A549 (cell line): ENCODE data around the gene INHBE. TPM values are rescaled to one million over a fixed set of nuclear protein-coding genes. Genes with fewer than 3 reads are reported as not detected.
A peak's percentile ranks its signal among the peaks of the same experiment; 100 is the strongest.

Source experiments
- ATAC-seq, 2 experiments: fragments of 200-7000 bp in 1 of 2; fragments of >200 bp in 1 of 2; cut with Nextera tagmentation in 1 of 2; cut with Tn5 transposase in 1 of 2; 3 replicates each; pipeline versions ENCODE4 v1.8.0 to v1.9.1; 2018 to 2020; ENCODE audit warnings: mild to moderate bottlenecking in 1 of 2, moderate library complexity in 1 of 2
- CTCF ChIA-PET: fragments of 300-600 bp; sonication (Branson Sonifier 250); formaldehyde crosslinking; extraction: SDS; loops from one replicate; lab custom pipeline; 2021; ENCODE audit warnings: antibody characterized with exemption, inconsistent platforms; lab: Yijun Ruan, JAX
- POLR2A ChIA-PET: fragments of 350-600 bp; formaldehyde crosslinking; extraction: SDS; loops from one replicate; lab custom pipeline; 2021; ENCODE audit warnings: antibody characterized with exemption, inconsistent platforms; lab: Yijun Ruan, JAX
- DNase-seq, 2 experiments: peaks; one replicate each; pipeline versions ENCODE4 v3.0.0 to v3.0.0-alpha.2; 2011 to 2016; ENCODE audit warnings: low read depth in 1 of 2, low spot score in 1 of 2
- FAIRE-seq: peaks from 2 replicates; lab custom pipeline; 2011; peaks lifted over from hg19 to GRCh38; lab: Jason Lieb, UNC
- H3K27ac ChIP-seq, 2 experiments: fragments of >200 bp; sonication (Bioruptor Twin); formaldehyde crosslinking; 3 replicates each; pipeline ENCODE4 v1.5.1; 2016 to 2017
- H3K4me1 ChIP-seq: fragments of >200 bp; sonication (Bioruptor Twin); formaldehyde crosslinking; 3 replicates; pipeline ENCODE4 v1.6.1; 2016
- H3K4me2 ChIP-seq: fragments of >200 bp; sonication (Bioruptor Twin); formaldehyde crosslinking; 3 replicates; pipeline ENCODE4 v1.6.1; 2016
- H3K4me3 ChIP-seq: fragments of >200 bp; sonication (Bioruptor Twin); formaldehyde crosslinking; 3 replicates; pipeline ENCODE4 v1.5.1; 2016
- H3K9me3 ChIP-seq: fragments of >200 bp; sonication (Bioruptor Twin); formaldehyde crosslinking; 3 replicates; pipeline ENCODE4 v1.6.1; 2016
- CBX2 ChIP-seq: fragments of 200-600 bp; sonication (generic); IDR thresholded peaks from 2 replicates; pipeline ENCODE4 v1.6.1; 2016; ENCODE audit warnings: low read depth, mild to moderate bottlenecking, borderline replicate concordance
- CEBPB ChIP-seq, 2 experiments: fragments of >200 bp in 1 of 2; sonication (Bioruptor Twin) in 1 of 2; formaldehyde crosslinking in 1 of 2; IDR thresholded peaks; 2 replicates each; pipeline ENCODE4 v1.6.1; 2012 to 2016
- CHD2 ChIP-seq: fragments of 150-350 bp; IDR thresholded peaks from 2 replicates; pipeline ENCODE4 v1.6.1; 2014; ENCODE audit warnings: low read length; ENCODE audit not compliant: partially characterized antibody
- ESRRA ChIP-seq: fragments of 150-350 bp; IDR thresholded peaks from 2 replicates; pipeline ENCODE4 v1.6.1; 2014; ENCODE audit warnings: mild to moderate bottlenecking, low read length, borderline replicate concordance
- FOSB ChIP-seq: fragments of 250-450 bp; sonication (Bioruptor Pico); IDR thresholded peaks from 2 replicates; pipeline ENCODE4 v1.5.0; 2020; ENCODE audit warnings: mild to moderate bottlenecking, moderate library complexity
- HDAC2 ChIP-seq: fragments of 200-600 bp; sonication (generic); IDR thresholded peaks from 2 replicates; pipeline ENCODE4 v1.6.1; 2016
- HOXB5 ChIP-seq: fragments of 250-450 bp; sonication (Bioruptor Pico); IDR thresholded peaks from 2 replicates; pipeline ENCODE4 v1.5.0; 2020; ENCODE audit warnings: mild to moderate bottlenecking, moderate library complexity
- JUN ChIP-seq, 2 experiments: fragments of >200 bp; sonication (Bioruptor Twin); formaldehyde crosslinking; IDR thresholded peaks; 2 replicates in 1 of 2; 3 replicates in 1 of 2; pipeline ENCODE4 v1.6.1; 2016 to 2017
- KDM1A ChIP-seq: fragments of 200-600 bp; sonication (generic); IDR thresholded peaks from 2 replicates; pipeline ENCODE4 v1.6.1; 2016; ENCODE audit warnings: low read depth, mild to moderate bottlenecking
- KDM5A ChIP-seq: fragments of 200-600 bp; sonication (generic); IDR thresholded peaks from 2 replicates; pipeline ENCODE4 v1.6.1; 2016; ENCODE audit warnings: antibody characterized with exemption, mild to moderate bottlenecking
- MAFK ChIP-seq: fragments of 450-650 bp; IDR thresholded peaks from 2 replicates; pipeline ENCODE4 v1.6.1; 2014; ENCODE audit not compliant: partially characterized antibody
- MAZ ChIP-seq: fragments of 150-350 bp; IDR thresholded peaks from 2 replicates; pipeline ENCODE4 v1.6.1; 2014; ENCODE audit warnings: antibody characterized with exemption, low read depth, low read length, borderline replicate concordance
- MYC ChIP-seq: IDR thresholded peaks from 2 replicates; pipeline ENCODE4 v1.6.1; 2012; ENCODE audit warnings: mild to moderate bottlenecking, inconsistent platforms, low read length, improper control_type of control experiment, borderline replicate concordance
- NPAS2 ChIP-seq: fragments of 250-450 bp; sonication (Bioruptor Pico); IDR thresholded peaks from 2 replicates; pipeline ENCODE4 v1.8.0; 2022; ENCODE audit warnings: mild to moderate bottlenecking, moderate library complexity, borderline replicate concordance
- POLR2A ChIP-seq: IDR thresholded peaks from 2 replicates; pipeline ENCODE4 v1.6.1; 2012; ENCODE audit warnings: mild to moderate bottlenecking, low read length
- POLR2AphosphoS2 ChIP-seq: conservative IDR thresholded peaks from 2 replicates; pipeline ENCODE4 v1.6.1; 2012; ENCODE audit warnings: low read length, improper control_type of control experiment, inconsistent platforms
- RCOR1 ChIP-seq: fragments of 150-350 bp; IDR thresholded peaks from 2 replicates; pipeline ENCODE4 v1.6.1; 2014; ENCODE audit warnings: antibody characterized with exemption, low read length, low read depth
- RNF2 ChIP-seq: fragments of 200-600 bp; sonication (generic); IDR thresholded peaks from 2 replicates; pipeline ENCODE4 v1.6.1; 2016; ENCODE audit warnings: low read depth, mild to moderate bottlenecking, antibody characterized with exemption, moderate library complexity, borderline replicate concordance
- SREBF2 ChIP-seq: fragments of 450-650 bp; IDR thresholded peaks from 2 replicates; pipeline ENCODE4 v1.6.1; 2014; ENCODE audit warnings: mild to moderate bottlenecking, moderate library complexity
- TFCP2L1 ChIP-seq: fragments of 250-450 bp; sonication (Bioruptor Pico); IDR thresholded peaks from 2 replicates; pipeline ENCODE4 v1.5.0; 2021; ENCODE audit warnings: mild to moderate bottlenecking
- ZC3H11A ChIP-seq: fragments of 450-650 bp; IDR thresholded peaks from 2 replicates; pipeline ENCODE4 v1.6.1; 2014; ENCODE audit warnings: antibody characterized with exemption, mild to moderate bottlenecking
- ZNF302 ChIP-seq: fragments of 250-450 bp; sonication (Bioruptor Pico); IDR thresholded peaks from 2 replicates; pipeline ENCODE4 v1.9.0; 2021; ENCODE audit warnings: inconsistent platforms, mild to moderate bottlenecking, moderate library complexity
- ZSCAN20 ChIP-seq: fragments of 250-450 bp; sonication (Bioruptor Pico); IDR thresholded peaks from 2 replicates; pipeline ENCODE4 v1.8.0; 2022; ENCODE audit warnings: mild to moderate bottlenecking, moderate library complexity
- WGBS: methylation state at CpG from one replicate; pipeline ENCODE4 v1.1.6; 2017; ENCODE audit errors: missing lambda C conversion rate; 5-methylcytosine and 5-hydroxymethylcytosine counted together
- polyA plus RNA-seq, 4 experiments: library from polyadenylated mRNA; depleted of rRNA in 3 of 4; stranded (reverse); fragments of >200 nt; fragmentation: RNase III in 1 of 4; extraction: RNeasy Plus Mini Kit Qiagen cat#74134 plus additional on column Dnase treatment in 1 of 4; gene quantifications; 2 replicates in 3 of 4; 3 replicates in 1 of 4; pipeline ENCODE4 v1.2.3, GENCODE V29; 2011 to 2017
- TF ChIP-seq, protein P1 (sequence below): fragments of >200 bp; sonication (Bioruptor Twin); formaldehyde crosslinking; IDR thresholded peaks from 2 replicates; pipeline ENCODE4 v1.6.1; 2016
- TF ChIP-seq, protein P2 (sequence below): fragments of 200-600 bp; sonication (generic); IDR thresholded peaks from 2 replicates; pipeline ENCODE4 v1.6.1; 2016; ENCODE audit warnings: antibody characterized with exemption, mild to moderate bottlenecking, moderate library complexity
- TF ChIP-seq, protein P3 (sequence below): IDR thresholded peaks from 2 replicates; pipeline ENCODE4 v1.6.1; 2012
- TF ChIP-seq, protein P4 (sequence below): IDR thresholded peaks from 2 replicates; pipeline ENCODE4 v1.6.1; 2012; ENCODE audit warnings: low read depth, borderline replicate concordance

The INHBE gene
- polyA plus RNA-seq, 2 of the 4 experiments (the other 2 are of a cell fraction) = 0.74 to 2.4 TPM

DNA sequence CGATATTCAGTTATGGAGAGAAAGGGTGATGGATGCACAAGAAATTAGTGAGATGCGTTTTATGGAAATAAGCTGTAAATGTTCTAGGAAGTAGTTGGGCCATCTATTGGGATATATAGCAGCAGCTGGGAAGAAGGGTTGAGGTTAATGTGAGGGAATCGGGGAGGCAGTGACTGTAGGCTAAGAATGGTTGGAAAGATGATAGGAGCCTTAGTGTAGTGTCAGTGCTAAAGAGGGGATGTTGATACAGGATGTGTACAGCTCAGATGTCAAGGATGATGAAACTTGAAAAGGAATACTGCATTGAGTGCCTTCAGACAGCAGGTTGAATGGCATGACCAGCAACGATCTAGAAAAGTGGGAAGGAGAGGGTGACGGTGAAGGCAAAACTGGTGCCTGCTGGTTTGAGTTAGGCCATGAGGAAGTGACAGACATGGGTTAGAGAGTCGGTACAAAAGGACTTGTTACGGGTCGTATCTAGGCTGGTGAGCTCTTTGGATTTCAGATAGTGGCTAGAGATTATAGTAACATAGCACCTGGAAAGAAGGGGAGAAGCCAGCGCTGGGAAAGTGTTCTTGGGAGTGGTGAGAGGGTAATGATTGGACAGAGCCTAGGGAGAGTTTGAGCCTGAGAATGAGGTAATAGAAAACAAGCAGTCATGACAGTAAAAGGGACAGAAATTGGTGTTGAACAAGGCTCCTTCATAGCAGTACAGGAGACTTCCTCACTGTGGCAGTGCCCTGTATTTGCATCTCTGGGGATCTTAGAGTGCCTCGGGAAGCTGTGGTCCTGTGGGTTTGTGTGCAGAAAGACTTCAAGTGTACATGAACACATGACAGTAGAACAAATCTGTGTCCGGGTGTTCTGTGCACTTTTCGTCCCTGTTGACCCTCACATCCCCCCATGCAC is 42.4 kb downstream of the INHBE start:
- DNase-seq (no peak), FAIRE-seq (no peak), ATAC-seq (peak; percentile 45 to 61; a peak in 3 of 6 replicates)
- Histone ChIP-seq H3K9me3 (no peaks in the 10 kb centered on the region), H3K4me1 (no peaks in the 10 kb centered on the region), H3K4me2 (no peak overlapping the region), H3K27ac (no peak overlapping the region), H3K4me3 (no peak overlapping the region)
- ChIA-PET POLR2A (no interaction called here), CTCF (interaction anchor here (0.8 to 1.2 kb wide), 6 partner anchors 17 to 72 kb away, joined by 3 read pairs; no protein-coding TSS in a partner anchor)
- WGBS = 93% methylated on average over 12 of the region's 12 CpGs
- TF ChIP-seq HOXB5 (no peak), JUN (IDR thresholded peaks at IDR 0.05) (no peak), CHD2 (no peak), KDM5A (no peak), ZSCAN20 (no peak), CEBPB (IDR thresholded peaks at IDR 0.05) (no peak), ZC3H11A (no peak), KDM1A (no peak), ESRRA (no peak)
- TF ChIP-seq, protein P1, sequence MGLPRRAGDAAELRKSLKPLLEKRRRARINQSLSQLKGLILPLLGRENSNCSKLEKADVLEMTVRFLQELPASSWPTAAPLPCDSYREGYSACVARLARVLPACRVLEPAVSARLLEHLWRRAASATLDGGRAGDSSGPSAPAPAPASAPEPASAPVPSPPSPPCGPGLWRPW = no peak

DNA sequence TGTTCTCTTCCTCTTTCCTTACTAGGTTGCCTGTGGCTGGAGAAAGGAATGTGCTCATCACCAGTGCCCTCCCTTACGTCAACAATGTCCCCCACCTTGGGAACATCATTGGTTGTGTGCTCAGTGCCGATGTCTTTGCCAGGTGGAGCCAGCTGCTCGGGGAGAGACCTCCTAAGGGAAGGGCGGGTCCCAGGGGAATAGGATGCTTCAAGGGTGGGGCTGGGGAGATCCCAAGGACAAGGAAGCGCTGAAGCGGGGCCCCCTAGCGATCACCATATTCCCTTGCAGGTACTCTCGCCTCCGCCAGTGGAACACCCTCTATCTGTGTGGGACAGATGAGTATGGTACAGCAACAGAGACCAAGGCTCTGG is 43.0 kb downstream of the INHBE start:
- DNase-seq = no peak
- ChIA-PET POLR2A (no interaction called here), CTCF (interaction anchor here (1.2 kb wide), 2 partner anchors 16 to 19 kb away, joined by 3 read pairs; no protein-coding TSS in a partner anchor)
- Histone ChIP-seq H3K27ac (no peak overlapping the region), H3K4me2 (no peak overlapping the region), H3K4me3 (no peak overlapping the region), H3K9me3 (no peaks in the 10 kb centered on the region), H3K4me1 (no peaks in the 10 kb centered on the region)
- FAIRE-seq = no peak
- peak; percentile 62 to 68; a peak in 5 of 6 replicates for ATAC-seq
- WGBS = 91% methylated on average over 9 of the region's 9 CpGs
- TF ChIP-seq, protein P1 = no peak
- no peak for TF ChIP-seq MAZ
- TF ChIP-seq MAFK = no peak
- TF ChIP-seq HDAC2 = no peak
- TF ChIP-seq POLR2AphosphoS2 = no peak
- TF ChIP-seq CHD2 = no peak

DNA sequence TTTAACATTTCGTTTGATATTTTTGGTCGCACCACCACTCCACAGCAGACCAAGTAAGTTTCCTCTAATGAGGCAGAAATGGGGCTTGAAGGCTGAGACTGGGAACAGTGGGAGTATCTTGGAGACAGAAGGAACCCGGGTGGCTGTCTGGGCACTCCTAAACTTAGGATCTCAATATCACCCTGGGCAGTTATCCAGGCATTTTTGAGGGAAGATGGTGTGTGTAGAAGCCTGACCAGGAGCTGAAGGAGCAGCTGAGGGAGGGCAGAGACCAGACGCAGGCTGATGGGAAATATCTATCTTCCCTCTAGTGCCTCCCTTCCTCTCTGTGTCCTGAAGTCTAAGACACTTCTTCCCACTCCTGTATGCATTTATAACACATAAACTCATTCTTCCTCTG is 43.5 kb downstream of the INHBE start:
- FAIRE-seq (no peak), DNase-seq (no peak), ATAC-seq (no peak)
- Histone ChIP-seq H3K27ac (no peak overlapping the region), H3K4me3 (no peak overlapping the region), H3K4me2 (no peak overlapping the region), H3K4me1 (no peaks in the 10 kb centered on the region), H3K9me3 (no peaks in the 10 kb centered on the region)
- TF ChIP-seq MYC (no peak), CBX2 (no peak), POLR2A (no peak), RCOR1 (no peak), FOSB (CRISPR knock-in tag) (no peak), CHD2 (no peak), ZC3H11A (no peak), KDM5A (no peak), NPAS2 (CRISPR knock-in tag) (no peak), POLR2AphosphoS2 (no peak), HOXB5 (no peak), MAFK (no peak), TFCP2L1 (no peak), SREBF2 (no peak), ZNF302 (CRISPR knock-in tag) (no peak), RNF2 (no peak)
- TF ChIP-seq, protein P2, sequence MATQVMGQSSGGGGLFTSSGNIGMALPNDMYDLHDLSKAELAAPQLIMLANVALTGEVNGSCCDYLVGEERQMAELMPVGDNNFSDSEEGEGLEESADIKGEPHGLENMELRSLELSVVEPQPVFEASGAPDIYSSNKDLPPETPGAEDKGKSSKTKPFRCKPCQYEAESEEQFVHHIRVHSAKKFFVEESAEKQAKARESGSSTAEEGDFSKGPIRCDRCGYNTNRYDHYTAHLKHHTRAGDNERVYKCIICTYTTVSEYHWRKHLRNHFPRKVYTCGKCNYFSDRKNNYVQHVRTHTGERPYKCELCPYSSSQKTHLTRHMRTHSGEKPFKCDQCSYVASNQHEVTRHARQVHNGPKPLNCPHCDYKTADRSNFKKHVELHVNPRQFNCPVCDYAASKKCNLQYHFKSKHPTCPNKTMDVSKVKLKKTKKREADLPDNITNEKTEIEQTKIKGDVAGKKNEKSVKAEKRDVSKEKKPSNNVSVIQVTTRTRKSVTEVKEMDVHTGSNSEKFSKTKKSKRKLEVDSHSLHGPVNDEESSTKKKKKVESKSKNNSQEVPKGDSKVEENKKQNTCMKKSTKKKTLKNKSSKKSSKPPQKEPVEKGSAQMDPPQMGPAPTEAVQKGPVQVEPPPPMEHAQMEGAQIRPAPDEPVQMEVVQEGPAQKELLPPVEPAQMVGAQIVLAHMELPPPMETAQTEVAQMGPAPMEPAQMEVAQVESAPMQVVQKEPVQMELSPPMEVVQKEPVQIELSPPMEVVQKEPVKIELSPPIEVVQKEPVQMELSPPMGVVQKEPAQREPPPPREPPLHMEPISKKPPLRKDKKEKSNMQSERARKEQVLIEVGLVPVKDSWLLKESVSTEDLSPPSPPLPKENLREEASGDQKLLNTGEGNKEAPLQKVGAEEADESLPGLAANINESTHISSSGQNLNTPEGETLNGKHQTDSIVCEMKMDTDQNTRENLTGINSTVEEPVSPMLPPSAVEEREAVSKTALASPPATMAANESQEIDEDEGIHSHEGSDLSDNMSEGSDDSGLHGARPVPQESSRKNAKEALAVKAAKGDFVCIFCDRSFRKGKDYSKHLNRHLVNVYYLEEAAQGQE = no peak
- TF ChIP-seq, protein P1 = no peak
- TF ChIP-seq, protein P3, sequence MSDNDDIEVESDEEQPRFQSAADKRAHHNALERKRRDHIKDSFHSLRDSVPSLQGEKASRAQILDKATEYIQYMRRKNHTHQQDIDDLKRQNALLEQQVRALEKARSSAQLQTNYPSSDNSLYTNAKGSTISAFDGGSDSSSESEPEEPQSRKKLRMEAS = no peak
- TF ChIP-seq, protein P4, sequence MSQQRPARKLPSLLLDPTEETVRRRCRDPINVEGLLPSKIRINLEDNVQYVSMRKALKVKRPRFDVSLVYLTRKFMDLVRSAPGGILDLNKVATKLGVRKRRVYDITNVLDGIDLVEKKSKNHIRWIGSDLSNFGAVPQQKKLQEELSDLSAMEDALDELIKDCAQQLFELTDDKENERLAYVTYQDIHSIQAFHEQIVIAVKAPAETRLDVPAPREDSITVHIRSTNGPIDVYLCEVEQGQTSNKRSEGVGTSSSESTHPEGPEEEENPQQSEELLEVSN = no peak
- ChIA-PET POLR2A (no interaction called here), CTCF (no interaction called here)
- 91% methylated on average over 4 of the region's 4 CpGs for WGBS
